Naive thymus-derived CD4-positive, alpha-beta T cell (primary cell): ENCODE data around the gene ZNF175. TPM values are rescaled to one million over a fixed set of nuclear protein-coding genes. Genes with fewer than 3 reads are reported as not detected.
A peak's percentile ranks its signal among the peaks of the same experiment; 100 is the strongest.

Source experiments
- ATAC-seq: fragments of 150-1000 bp; cut with Tn5 transposase; 2 replicates; pipeline ENCODE4 v1.10.0; 2021; ENCODE audit warnings: mild to moderate bottlenecking, moderate library complexity
- CTCF ChIA-PET: fragments of 350-600 bp; sonication (Branson Sonifier 250); formaldehyde crosslinking; loops from one replicate; lab custom pipeline; 2021; ENCODE audit warnings: antibody characterized with exemption; lab: Charles Lee
- POLR2A ChIA-PET: fragments of 350-600 bp; sonication (Branson Sonifier 250); formaldehyde crosslinking; loops from one replicate; lab custom pipeline; 2021; ENCODE audit warnings: antibody characterized with exemption, inconsistent platforms; lab: Charles Lee
- DNase-seq, 9 donors: peaks; one replicate each; pipeline versions ENCODE4 v3.0.0 to v3.0.0-alpha.2; 2020 to 2022; ENCODE audit warnings: mixed read lengths in 1 of 9
- H3K27ac ChIP-seq: one replicate; pipeline ENCODE4 v1.7.0; 2013; ENCODE audit warnings: mild to moderate bottlenecking, low read depth, low read length, moderate library complexity
- H3K27me3 ChIP-seq, 2 donors: one replicate each; pipeline ENCODE4 v1.7.0; 2013; ENCODE audit warnings: low read length in 2 of 2, mild to moderate bottlenecking in 2 of 2, moderate library complexity in 2 of 2; ENCODE audit not compliant: control insufficient read depth in 2 of 2, insufficient read depth in 2 of 2
- H3K36me3 ChIP-seq, 3 experiments: 1 replicate in 2 of 3; 2 replicates in 1 of 3; pipeline ENCODE4 v1.7.0; 2013; ENCODE audit warnings: low read length in 3 of 3, mild to moderate bottlenecking in 3 of 3, moderate library complexity in 1 of 3; ENCODE audit not compliant: insufficient read depth in 3 of 3, control insufficient read depth in 2 of 3
- H3K4me1 ChIP-seq, 2 donors: one replicate each; pipeline ENCODE4 v1.7.0; 2013; ENCODE audit warnings: low read length in 2 of 2, mild to moderate bottlenecking in 2 of 2, moderate library complexity in 1 of 2; ENCODE audit not compliant: control insufficient read depth in 2 of 2, insufficient read depth in 2 of 2
- H3K4me3 ChIP-seq: 2 replicates; pipeline ENCODE4 v1.7.0; 2013; ENCODE audit warnings: mild to moderate bottlenecking, low read length
- H3K9me3 ChIP-seq, 3 experiments: 1 replicate in 2 of 3; 2 replicates in 1 of 3; pipeline ENCODE4 v1.7.0; 2013; ENCODE audit warnings: low read length in 3 of 3; ENCODE audit not compliant: control insufficient read depth in 2 of 3
- H3K27ac Mint-ChIP-seq, 9 donors: one replicate each; pipeline ENCODE4 v1.8.0; 2020 to 2022; ENCODE audit warnings: mixed read lengths in 9 of 9, mild to moderate bottlenecking in 8 of 9, moderate library complexity in 5 of 9, inconsistent platforms in 2 of 9
- H3K27me3 Mint-ChIP-seq, 5 donors: one replicate each; pipeline ENCODE4 v1.8.0; 2021 to 2022; ENCODE audit warnings: mixed read lengths in 5 of 5, mild to moderate bottlenecking in 1 of 5
- H3K36me3 Mint-ChIP-seq, 5 donors: one replicate each; pipeline ENCODE4 v1.8.0; 2020 to 2022; ENCODE audit warnings: mixed read lengths in 5 of 5, mild to moderate bottlenecking in 3 of 5, inconsistent platforms in 1 of 5
- H3K4me1 Mint-ChIP-seq, 7 donors: one replicate each; pipeline ENCODE4 v1.8.0; 2020 to 2022; ENCODE audit warnings: mixed read lengths in 7 of 7, mild to moderate bottlenecking in 3 of 7, inconsistent platforms in 1 of 7
- H3K4me3 Mint-ChIP-seq, 10 donors: one replicate each; pipeline ENCODE4 v1.8.0; 2020 to 2022; ENCODE audit warnings: mild to moderate bottlenecking in 10 of 10, mixed read lengths in 10 of 10, moderate library complexity in 6 of 10, inconsistent platforms in 2 of 10
- H3K9me3 Mint-ChIP-seq, 11 donors: one replicate each; pipeline ENCODE4 v1.8.0; 2020 to 2022; ENCODE audit warnings: mixed read lengths in 11 of 11, mild to moderate bottlenecking in 4 of 11, inconsistent platforms in 1 of 11, moderate library complexity in 1 of 11
- intact Hi-C, 2 donors: fragments of 100-400 bp; cut with micrococcal nuclease; formaldehyde crosslinking; loops; one replicate each; pipeline ENCODE4 v1.15.1; 2023
- polyA plus RNA-seq, 2 donors: library from polyadenylated mRNA; unstranded; fragments of 300-500 nt; fragmentation: Illumina TruSeq; gene quantifications; one replicate each; pipeline ENCODE4 v1.2.3, GENCODE V29; 2021
- total RNA-seq, 6 experiments: library from RNA in 5 of 6; stranded (reverse) in 5 of 6; gene quantifications; 1 replicate in 5 of 6; 2 replicates in 1 of 6; pipeline ENCODE4 v1.2.3 and lab custom pipeline; 2021 to 2026

The ZNF175 gene
- total and polyA plus RNA-seq, 7 experiments from 2014 or later: 2.6 to 19.1 (median 7.1) TPM

GRCh38 chr19:51568456-51568855 is 2.6 kb upstream of the ZNF175 start:
- Mint-ChIP-seq H3K27me3 (peaks cover 24 to 38% (median 30%) of the 10 kb centered on the region in 5 donors), H3K4me3 (peak overlapping the region in 1 of 10 donors; percentile 33), H3K27ac (no peak overlapping the region), H3K36me3 (peaks cover 6 to 20% (median 12%) of the 10 kb centered on the region in 5 donors), H3K4me1 (peaks cover 19 to 37% (median 28%) of the 10 kb centered on the region in 7 donors), H3K9me3 (peaks cover 0 to 7% (median 1%) of the 10 kb centered on the region in 11 donors)
- ChIA-PET POLR2A (no interaction called here), CTCF (interaction anchor here (0.6 kb wide), 1 partner anchor 179 kb away, joined by 3 read pairs; no protein-coding TSS in a partner anchor)
- no peak overlapping the region for H3K4me3 ChIP-seq
- no peaks in the 10 kb centered on the region for H3K9me3 ChIP-seq
- peaks cover 0 to 5% (median 0%) of the 10 kb centered on the region in 3 experiments for H3K36me3 ChIP-seq
- no peak for DNase-seq
- no peak for ATAC-seq
- intact Hi-C loops: no loop called here
- no peak overlapping the region for H3K27ac ChIP-seq
- H3K4me1 ChIP-seq: peaks cover 10 to 11% of the 10 kb centered on the region in 2 donors
- H3K27me3 ChIP-seq: no peaks in the 10 kb centered on the region

DNA sequence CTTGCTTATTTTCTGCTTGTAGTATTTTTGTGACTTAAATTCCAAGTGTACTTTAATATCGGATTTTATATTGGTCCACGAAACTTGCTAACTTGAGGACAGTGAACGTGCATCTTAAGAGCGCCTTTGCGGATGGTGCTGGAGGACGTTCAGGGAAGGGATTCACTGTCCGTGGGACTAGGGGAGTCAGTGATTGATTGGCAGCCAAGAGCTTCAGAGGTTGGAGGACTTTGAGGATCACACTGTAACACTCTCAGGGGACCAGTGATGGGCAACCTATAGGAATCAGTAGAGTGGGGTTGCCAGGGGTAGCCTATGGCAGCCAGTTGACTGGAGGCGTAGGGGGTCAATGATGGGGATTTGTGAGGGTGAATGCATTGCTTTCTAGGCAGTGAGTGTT is 516 bp downstream of the ZNF175 start:
- H3K27me3 Mint-ChIP-seq: peaks cover under 1 to 16% (median 7%) of the 10 kb centered on the region in 5 donors
- peaks cover 13 to 45% (median 33%) of the 10 kb centered on the region in 5 donors for H3K36me3 Mint-ChIP-seq
- no peak for ATAC-seq
- H3K4me3 ChIP-seq: peak overlapping the region; percentile 84
- H3K4me1 Mint-ChIP-seq: peaks cover 22 to 45% (median 34%) of the 10 kb centered on the region in 7 donors
- peaks cover 10 to 11% of the 10 kb centered on the region in 2 donors for H3K4me1 ChIP-seq
- H3K27me3 ChIP-seq: no peaks in the 10 kb centered on the region
- peaks cover 0 to 8% (median 1%) of the 10 kb centered on the region in 11 donors for H3K9me3 Mint-ChIP-seq
- ChIA-PET POLR2A (no interaction called here), CTCF (interaction anchor here (0.6 kb wide), 1 partner anchor 146 kb away, joined by 3 read pairs; no protein-coding TSS in a partner anchor)
- peak overlapping the region; percentile 82 to 99 (median 96) for H3K4me3 Mint-ChIP-seq
- H3K9me3 ChIP-seq: no peaks in the 10 kb centered on the region
- H3K27ac ChIP-seq: no peak overlapping the region
- intact Hi-C loops: loop anchor here (1.0 to 5.0 kb wide), 4 partner anchors 23 to 601 kb away; partner anchors contain the start of genes CTU1 (in 1 of the 2) and ZNF836 (in 1 of the 2)
- DNase-seq: peak in 1 of 9 donors; percentile 9
- peaks cover 0 to 11% (median 0%) of the 10 kb centered on the region in 3 experiments for H3K36me3 ChIP-seq
- peak overlapping the region in 8 of 9 donors; percentile 11 to 85 (median 48) for H3K27ac Mint-ChIP-seq

DNA sequence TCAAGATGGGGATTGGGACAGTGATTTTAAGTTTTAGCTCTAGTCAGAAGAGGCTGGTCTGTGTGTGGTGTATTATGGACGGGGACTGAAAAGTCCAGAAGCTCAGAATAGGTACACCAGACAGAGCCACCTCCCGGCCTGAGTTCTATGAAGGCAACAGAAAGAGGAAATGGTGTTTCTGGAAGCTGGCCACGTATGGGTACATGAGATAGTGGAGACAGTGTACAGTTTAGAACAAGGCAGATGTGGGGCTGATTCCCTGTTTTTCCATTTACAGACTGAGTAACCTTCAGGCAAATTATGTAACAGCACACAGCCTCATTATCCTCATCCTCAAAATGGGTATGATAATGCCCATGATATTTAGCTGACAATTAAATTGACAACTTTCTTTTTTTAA is 1.3 kb downstream of the ZNF175 start:
- DNase-seq: no peak
- Mint-ChIP-seq H3K36me3 (peaks cover 16 to 53% (median 41%) of the 10 kb centered on the region in 5 donors), H3K27me3 (peaks cover 0 to 15% (median 6%) of the 10 kb centered on the region in 5 donors), H3K4me3 (peak overlapping the region; percentile 82 to 99 (median 96)), H3K27ac (peak overlapping the region in 4 of 9 donors; percentile 6 to 70 (median 44)), H3K9me3 (peaks cover 0 to 16% (median 5%) of the 10 kb centered on the region in 11 donors), H3K4me1 (peaks cover 22 to 45% (median 34%) of the 10 kb centered on the region in 7 donors)
- Histone ChIP-seq H3K4me1 (peaks cover 10 to 11% of the 10 kb centered on the region in 2 donors), H3K27ac (no peak overlapping the region), H3K4me3 (no peak overlapping the region), H3K27me3 (no peaks in the 10 kb centered on the region), H3K36me3 (peaks cover 0 to 17% (median 0%) of the 10 kb centered on the region in 3 experiments), H3K9me3 (no peaks in the 10 kb centered on the region)
- ChIA-PET CTCF (no interaction called here), POLR2A (interaction anchor here (0.6 to 0.9 kb wide), 2 partner anchors 9 to 127 kb away, joined by 3 read pairs; no protein-coding TSS in a partner anchor)
- intact Hi-C loops: loop anchor here in 1 of 2 donors (5.0 kb wide), 1 partner anchor 600 kb away; the partner anchor contains the start of gene ZNF836
- ATAC-seq: no peak

- POLR2A ChIA-PET: interaction anchor here (0.9 kb wide), 1 partner anchor 8 kb away, joined by 3 read pairs; no protein-coding TSS in a partner anchor
- no peak for DNase-seq
- Histone ChIP-seq H3K4me1 (peaks cover 10 to 11% of the 10 kb centered on the region in 2 donors), H3K4me3 (no peak overlapping the region), H3K27me3 (no peaks in the 10 kb centered on the region), H3K27ac (no peak overlapping the region), H3K9me3 (no peaks in the 10 kb centered on the region), H3K36me3 (peaks cover 0 to 17% (median 0%) of the 10 kb centered on the region in 3 experiments)
- peaks cover 0 to 16% (median 5%) of the 10 kb centered on the region in 11 donors for H3K9me3 Mint-ChIP-seq
- H3K36me3 Mint-ChIP-seq: peaks cover 16 to 54% (median 42%) of the 10 kb centered on the region in 5 donors
- no peak overlapping the region for H3K27ac Mint-ChIP-seq
- no peak overlapping the region for H3K4me3 Mint-ChIP-seq
- H3K27me3 Mint-ChIP-seq: peaks cover 0 to 11% (median 6%) of the 10 kb centered on the region in 5 donors
- H3K4me1 Mint-ChIP-seq: peaks cover 22 to 45% (median 34%) of the 10 kb centered on the region in 7 donors
- intact Hi-C loops: loop anchor here in 1 of 2 donors (5.0 kb wide), 1 partner anchor 599 kb away; the partner anchor contains the start of gene ZNF836
- ATAC-seq: no peak
- CTCF ChIA-PET: no interaction called here
Observed at GRCh38 chr19:51572908-51573307, 1.8 kb downstream of the ZNF175 start.

DNA sequence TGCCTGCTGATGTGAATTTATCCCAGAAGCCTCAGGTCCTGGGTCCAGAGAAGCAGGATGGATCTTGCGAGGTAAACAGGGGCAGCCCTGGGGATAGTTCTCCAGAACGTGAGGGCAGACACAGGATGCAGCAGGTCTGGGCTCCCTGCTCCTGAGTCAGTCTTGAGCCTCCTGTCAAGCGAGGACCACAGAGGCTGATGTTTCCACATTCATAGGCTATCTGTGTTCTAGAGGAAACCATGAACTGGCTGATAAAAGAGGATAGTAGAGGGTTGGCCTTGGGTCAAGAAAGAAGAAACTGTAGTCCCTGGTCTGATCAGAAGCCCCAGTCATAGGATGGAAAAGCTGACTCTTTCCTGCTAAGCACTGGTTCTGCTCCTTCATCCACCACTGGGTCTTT is 2.2 kb downstream of the ZNF175 start:
- peaks cover 22 to 45% (median 34%) of the 10 kb centered on the region in 7 donors for H3K4me1 Mint-ChIP-seq
- H3K27ac ChIP-seq: no peak overlapping the region
- H3K36me3 Mint-ChIP-seq: peaks cover 16 to 56% (median 42%) of the 10 kb centered on the region in 5 donors
- H3K27me3 ChIP-seq: no peaks in the 10 kb centered on the region
- no peak overlapping the region for H3K27ac Mint-ChIP-seq
- intact Hi-C loops: loop anchor here in 1 of 2 donors (5.0 kb wide), 1 partner anchor 599 kb away; the partner anchor contains the start of gene ZNF836
- no peak overlapping the region for H3K4me3 ChIP-seq
- no peak for ATAC-seq
- peaks cover 10 to 11% of the 10 kb centered on the region in 2 donors for H3K4me1 ChIP-seq
- ChIA-PET POLR2A (no interaction called here), CTCF (no interaction called here)
- no peaks in the 10 kb centered on the region for H3K9me3 ChIP-seq
- H3K27me3 Mint-ChIP-seq: peaks cover 0 to 7% (median 2%) of the 10 kb centered on the region in 5 donors
- DNase-seq: no peak
- H3K9me3 Mint-ChIP-seq: peaks cover 0 to 16% (median 3%) of the 10 kb centered on the region in 11 donors
- H3K4me3 Mint-ChIP-seq: peak overlapping the region in 3 of 10 donors; percentile 9 to 51 (median 21)
- peaks cover 0 to 18% (median 0%) of the 10 kb centered on the region in 3 experiments for H3K36me3 ChIP-seq

- DNase-seq: no peak
Observed at GRCh38 chr19:51576850-51577249, 5.8 kb downstream of the ZNF175 start.

More at GRCh38 chr19:51576850-51577249, 5.8 kb downstream of the ZNF175 start:
- no peak for ATAC-seq
- CTCF ChIA-PET: interaction anchor here (0.7 kb wide), 1 partner anchor 18 kb away, joined by 4 read pairs; no protein-coding TSS in a partner anchor
- intact Hi-C loops: no loop called here
- no peaks in the 10 kb centered on the region for H3K27me3 Mint-ChIP-seq
- H3K4me1 Mint-ChIP-seq: peaks cover 11 to 25% (median 19%) of the 10 kb centered on the region in 7 donors
- H3K4me3 ChIP-seq: no peak overlapping the region
- no peak overlapping the region for H3K27ac Mint-ChIP-seq
- POLR2A ChIA-PET: no interaction called here
- H3K27ac ChIP-seq: no peak overlapping the region
- H3K36me3 ChIP-seq: peaks cover under 1 to 38% (median 10%) of the 10 kb centered on the region in 3 experiments
- peaks cover 0 to 47% (median 8%) of the 10 kb centered on the region in 11 donors for H3K9me3 Mint-ChIP-seq
- peaks cover 0 to 2% of the 10 kb centered on the region in 2 donors for H3K4me1 ChIP-seq
- H3K9me3 ChIP-seq: no peaks in the 10 kb centered on the region
- H3K36me3 Mint-ChIP-seq: peaks cover 31 to 78% (median 65%) of the 10 kb centered on the region in 5 donors
- no peak overlapping the region for H3K4me3 Mint-ChIP-seq
- no peaks in the 10 kb centered on the region for H3K27me3 ChIP-seq
